ENCODE results near the gene WDR73. TPM values are rescaled to one million over a fixed set of nuclear protein-coding genes. Genes with fewer than 3 reads are reported as not detected.

Gene WDR73
- total and polyA plus RNA-seq, 2 experiments from 2014 or later = 31.8 to 39.6 TPM

- DNase-seq (ENCODE audit: low read depth in 1 of 2, low spot score in 1 of 2) = no peak
- Histone ChIP-seq H3K4me3 (peak overlapping the region; percentile 68), H3K27ac (peak overlapping the region; percentile 81)
These were observed 19.8 kb downstream of the WDR73 start for GRCh38 chr15:84634228-84634837.

GRCh38 chr15:84633311-84634227 lies 20.5 kb downstream of the WDR73 start:
- Histone ChIP-seq H3K4me1 (ENCODE audit: low read depth) (peaks cover 27% of the 10 kb centered on the region), H3K36me3 (peaks cover 13% of the 10 kb centered on the region), H3K27ac (peak overlapping the region; percentile 81), H3K9me3 (ENCODE audit: low read depth) (no peaks in the 10 kb centered on the region), H3K4me3 (peak overlapping the region; percentile 68), H3K27me3 (no peaks in the 10 kb centered on the region)
- TF ChIP-seq CTCF (IDR thresholded peaks at IDR 0.05; ENCODE audit: low read depth, low read length) = no peak
- peak; percentile 70 to 84 for DNase-seq (ENCODE audit: low read depth in 1 of 2, low spot score in 1 of 2)

More at GRCh38 chr15:84634228-84634837, 19.8 kb downstream of the WDR73 start:
- Histone ChIP-seq H3K9me3 (ENCODE audit: low read depth) (no peaks in the 10 kb centered on the region), H3K27me3 (no peaks in the 10 kb centered on the region), H3K4me1 (ENCODE audit: low read depth) (peaks cover 27% of the 10 kb centered on the region), H3K36me3 (peaks cover 17% of the 10 kb centered on the region)
- no peak for TF ChIP-seq CTCF (IDR thresholded peaks at IDR 0.05; ENCODE audit: low read depth, low read length)

GRCh38 chr15:84631706-84632272 lies 22.3 kb downstream of the WDR73 start:
- DNase-seq (ENCODE audit: low read depth in 1 of 2, low spot score in 1 of 2) = peak in 1 of 2 donors; percentile 21
- no peaks in the 10 kb centered on the region for H3K27me3 ChIP-seq
- H3K9me3 ChIP-seq (ENCODE audit: low read depth) = no peaks in the 10 kb centered on the region
- H3K27ac ChIP-seq = peak overlapping the region; percentile 55
- peaks cover 27% of the 10 kb centered on the region for H3K4me1 ChIP-seq (ENCODE audit: low read depth)
- peak overlapping the region; percentile 68 for H3K4me3 ChIP-seq
- peaks cover 7% of the 10 kb centered on the region for H3K36me3 ChIP-seq
- TF ChIP-seq CTCF (IDR thresholded peaks at IDR 0.05; ENCODE audit: low read depth, low read length) = no peak

GRCh38 chr15:84629033-84629432 lies 25.1 kb downstream of the WDR73 start:
- no peak overlapping the region for H3K4me3 ChIP-seq
- no peaks in the 10 kb centered on the region for H3K36me3 ChIP-seq
- no peaks in the 10 kb centered on the region for H3K9me3 ChIP-seq (ENCODE audit: low read depth)
- no peak overlapping the region for H3K27ac ChIP-seq
- no peaks in the 10 kb centered on the region for H3K27me3 ChIP-seq
- no peak for DNase-seq (ENCODE audit: low read depth in 1 of 2, low spot score in 1 of 2)
- peaks cover 11% of the 10 kb centered on the region for H3K4me1 ChIP-seq (ENCODE audit: low read depth)
- TF ChIP-seq CTCF (IDR thresholded peaks at IDR 0.05; ENCODE audit: low read depth, low read length) = no peak

- H3K36me3 ChIP-seq = peaks cover 15% of the 10 kb centered on the region
- H3K27me3 ChIP-seq = no peaks in the 10 kb centered on the region
- H3K4me1 ChIP-seq (ENCODE audit: low read depth) = no peaks in the 10 kb centered on the region
- no peak overlapping the region for H3K4me3 ChIP-seq
- H3K9me3 ChIP-seq (ENCODE audit: low read depth) = peaks cover 2% of the 10 kb centered on the region
- no peak for TF ChIP-seq CTCF (IDR thresholded peaks at IDR 0.05; ENCODE audit: low read depth, low read length)
- DNase-seq (ENCODE audit: low read depth in 1 of 2, low spot score in 1 of 2) = no peak
- no peak overlapping the region for H3K27ac ChIP-seq
These were observed 29.0 kb downstream of the WDR73 start for GRCh38 chr15:84625123-84625522.
